T-helper 1 cell treated with Interleukin-12 subunit alpha and Interleukin-12 subunit beta and Interleukin-4 antibody, amounts not matched to agents 30 ng/mL and 1 ng/mL, for 36 hours (primary cell): ENCODE results near the gene TMPO. TPM values are rescaled to one million over a fixed set of nuclear protein-coding genes. Genes with fewer than 3 reads are reported as not detected.
"Not testable (repeated sequence)": the region's sequence is repeated elsewhere in the genome, so short reads cannot be mapped to it uniquely, and the experiment has no call there.

Experiments used
- intact Hi-C: fragments of 100-400 bp; cut with micrococcal nuclease; formaldehyde crosslinking; loops from one replicate; pipeline ENCODE4 v1.15.1; 2024
- total RNA-seq: library from RNA; stranded (reverse); gene quantifications from 2 replicates; pipeline ENCODE4 v1.2.3, GENCODE V29; 2022

The TMPO gene
- total RNA-seq, 1 donor from 2014 or later, result 269 TPM

DNA sequence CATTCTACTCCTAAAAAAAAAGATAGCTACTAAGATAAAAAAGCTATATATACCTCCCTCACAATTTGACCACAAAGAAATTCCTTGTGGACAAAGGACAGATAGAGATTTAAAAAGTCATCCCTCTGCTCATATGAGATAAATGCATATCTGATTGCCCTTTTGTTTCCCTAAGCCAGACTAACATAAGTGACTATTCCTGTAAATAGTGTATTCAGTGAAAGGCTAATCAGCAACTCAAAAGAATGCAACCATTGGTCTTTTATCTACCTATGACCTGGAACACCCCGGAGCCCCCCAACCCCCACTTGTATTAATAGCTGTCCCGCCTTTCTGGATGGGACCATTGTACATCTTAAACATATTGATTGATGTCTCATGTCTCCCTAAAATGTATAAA lies 6.3 kb upstream of the TMPO start:
- intact Hi-C loops, result no loop called here

DNA sequence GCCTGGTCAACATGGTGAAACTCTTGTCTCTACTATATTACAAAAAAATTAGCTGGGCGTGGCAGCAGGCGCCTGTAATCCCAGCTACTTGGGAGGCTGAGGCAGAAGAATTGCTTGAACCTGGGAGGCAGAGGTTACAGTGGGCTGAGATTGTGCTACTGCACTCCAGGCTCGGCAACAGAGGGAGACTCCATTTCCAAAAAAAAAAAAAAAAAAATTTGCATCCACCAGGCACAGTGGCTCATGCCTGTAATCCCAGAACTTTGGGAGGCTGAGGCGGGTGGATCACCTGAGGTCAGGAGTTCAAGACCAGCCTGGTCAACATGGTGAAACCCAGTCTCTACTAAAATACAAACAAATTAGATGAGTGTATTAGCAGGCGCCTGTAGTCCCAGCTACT lies 3.6 kb upstream of the TMPO start:
- intact Hi-C loops, result not testable (repeated sequence)

DNA sequence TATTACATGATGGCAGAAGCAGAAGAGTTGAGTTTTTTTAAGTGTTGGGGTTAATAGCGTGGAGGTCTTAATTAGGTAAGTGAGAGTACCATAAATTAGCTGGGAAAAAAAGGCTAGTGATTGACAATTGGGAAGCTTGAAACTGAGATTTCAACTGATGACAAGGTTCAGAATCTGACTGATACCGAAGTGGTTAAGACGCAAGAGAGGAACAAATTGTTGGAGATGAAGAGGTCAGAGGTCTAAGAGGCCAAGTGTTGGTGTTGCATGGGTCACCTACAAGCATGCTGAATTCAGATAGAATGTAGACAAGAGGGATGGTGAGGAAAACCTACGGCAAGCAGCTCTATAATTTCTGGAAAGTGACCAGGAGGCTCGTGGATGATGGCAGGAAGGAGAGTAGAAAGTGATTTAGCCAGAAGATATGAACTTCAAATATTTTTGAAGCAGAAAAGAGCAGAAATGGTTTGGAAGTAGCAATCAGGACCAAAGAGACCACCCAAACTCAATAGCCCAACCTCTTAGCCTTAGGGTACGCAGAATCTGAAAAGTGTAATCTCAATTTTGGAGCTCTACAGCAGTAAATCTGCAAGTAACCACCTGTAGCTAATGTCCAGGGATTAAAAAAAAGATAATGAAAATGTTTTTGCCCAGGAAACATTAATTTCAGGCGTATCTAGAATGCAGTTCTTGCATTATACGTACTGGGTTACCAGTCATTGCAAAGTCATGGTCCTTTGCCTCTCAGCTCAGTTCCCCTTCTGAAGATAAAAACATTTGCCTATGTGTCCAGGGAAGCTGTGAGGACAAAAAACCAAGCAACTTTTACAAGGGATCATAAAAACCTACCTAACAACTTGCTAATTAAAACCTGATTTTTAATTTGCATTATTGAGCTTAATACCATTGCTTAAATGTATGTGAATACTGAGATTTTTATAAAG lies 1.7 kb upstream of the TMPO start:
- intact Hi-C loops, result loop anchor here (2.0 kb wide), 1 partner anchor 1607 kb away; the partner anchor contains the start of gene NEDD1

DNA sequence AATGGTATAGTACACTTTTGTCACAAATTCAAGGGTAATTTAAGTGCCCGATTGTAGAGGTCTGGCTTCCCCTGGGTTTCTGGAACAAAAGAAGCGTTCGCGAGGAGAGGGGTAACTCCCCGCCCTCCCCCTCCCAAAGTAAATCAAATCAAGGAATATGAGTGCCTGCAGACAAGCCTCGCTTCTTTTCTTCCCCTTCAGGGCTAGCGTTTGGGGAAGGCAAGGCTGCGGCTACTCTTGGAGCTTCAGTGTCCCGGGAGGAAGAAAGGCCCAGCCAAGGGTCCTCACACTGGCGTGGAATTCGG lies 456 bp upstream of the TMPO start:
- intact Hi-C loops, result loop anchor here (1.0 to 5.0 kb wide), 7 partner anchors 12 to 1752 kb away; partner anchors contain the start of genes ACTR6, BLTP3B, DEPDC4 and NEDD1

DNA sequence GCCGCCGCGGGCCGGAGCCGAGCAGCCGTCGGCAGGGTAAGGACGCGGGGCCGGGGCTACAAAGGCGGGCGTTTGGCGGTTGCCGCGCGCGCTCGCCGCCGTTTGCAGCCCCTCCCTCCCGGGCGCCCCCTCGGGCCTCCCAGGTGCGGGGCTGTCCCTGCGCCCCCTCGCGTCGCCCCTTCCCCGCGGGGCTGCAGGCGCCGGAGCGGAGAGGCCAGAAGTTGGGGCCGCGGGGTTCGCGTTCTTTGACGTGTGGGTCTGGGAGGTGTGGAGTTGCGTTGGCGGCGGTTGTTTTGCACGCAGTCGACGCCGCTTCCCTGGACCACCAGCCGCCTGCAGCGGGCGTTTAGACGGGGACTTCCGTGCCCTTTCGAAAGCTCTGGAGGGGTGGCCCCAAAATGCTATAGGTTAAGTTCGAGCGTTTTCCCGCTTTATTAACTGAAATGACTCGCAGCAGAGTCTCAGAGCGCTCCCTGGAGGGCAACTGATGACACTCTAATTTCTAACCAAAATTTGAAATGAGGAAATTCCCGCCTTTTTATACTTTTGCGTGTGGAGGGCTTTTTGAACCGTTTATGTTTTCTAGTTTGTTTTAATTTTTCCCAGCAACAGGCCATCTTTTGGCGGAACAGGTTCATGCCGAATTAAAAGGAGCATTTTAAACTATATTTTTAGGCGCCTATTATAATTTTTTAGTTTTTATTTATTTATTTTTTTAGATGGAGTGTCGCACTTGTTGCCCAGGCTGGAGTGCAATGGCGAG lies 902 bp downstream of the TMPO start:
- intact Hi-C loops, result loop anchor here (1.0 to 5.0 kb wide), 9 partner anchors 16 to 1751 kb away; partner anchors contain the start of genes ACTR6, BLTP3B, DEPDC4 and IKBIP

DNA sequence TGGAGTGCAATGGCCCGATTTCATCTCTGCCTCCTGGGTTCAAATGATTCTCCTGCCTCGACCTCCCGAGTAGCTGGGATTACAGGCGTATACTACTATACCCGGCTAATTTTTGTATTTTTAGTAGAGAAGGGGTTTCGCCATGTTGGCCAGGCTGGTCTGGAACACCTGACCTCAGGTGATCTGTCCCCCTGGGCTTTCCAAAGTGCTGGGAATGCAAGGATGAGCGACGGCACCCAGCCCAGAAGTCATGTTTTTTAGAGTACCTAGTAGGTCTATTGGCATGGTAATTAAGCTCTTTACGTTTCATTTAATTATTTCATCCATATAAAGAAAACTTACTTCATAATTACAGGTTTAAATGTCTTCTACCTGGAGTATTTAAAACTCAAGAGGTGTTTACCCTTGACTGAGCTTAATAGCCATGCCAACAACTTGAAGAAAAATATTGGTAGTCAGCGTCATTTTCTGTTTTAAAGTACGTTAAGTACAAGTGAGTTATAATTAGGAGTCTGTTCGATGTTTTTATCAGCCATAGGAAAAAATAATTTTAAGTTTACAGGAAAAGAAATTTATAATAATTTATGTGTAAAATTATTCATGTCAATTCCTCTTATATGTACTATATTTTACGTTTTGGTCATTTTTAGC lies 4.0 kb downstream of the TMPO start:
- intact Hi-C loops, result loop anchor here (5.0 kb wide), 3 partner anchors 1623 to 1748 kb away; partner anchors contain the start of genes ACTR6, BLTP3B, DEPDC4 and SCYL2

DNA sequence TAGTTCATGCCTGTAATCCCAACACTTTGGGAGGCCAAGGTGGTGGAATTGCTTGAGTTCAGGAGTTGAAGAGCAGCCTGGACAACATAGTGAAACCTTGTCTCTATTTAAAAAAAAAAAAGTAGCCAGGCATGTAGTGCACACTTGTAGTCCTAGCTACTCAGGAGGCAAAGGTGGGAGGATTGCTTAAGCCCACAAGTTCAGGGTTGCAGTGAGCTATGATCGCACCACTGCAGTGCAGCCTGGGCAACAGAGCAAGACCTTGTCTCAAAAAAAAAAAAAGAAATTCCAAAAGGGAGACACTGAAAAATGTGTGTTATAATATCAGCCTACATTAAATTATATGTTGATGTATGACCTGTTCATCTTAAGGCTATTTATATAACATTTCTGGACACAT lies 14.7 kb downstream of the TMPO start:
- intact Hi-C loops, result loop anchor here (5.0 to 10.0 kb wide), 2 partner anchors 62 to 1955 kb away; partner anchors contain the start of gene SLC25A3

DNA sequence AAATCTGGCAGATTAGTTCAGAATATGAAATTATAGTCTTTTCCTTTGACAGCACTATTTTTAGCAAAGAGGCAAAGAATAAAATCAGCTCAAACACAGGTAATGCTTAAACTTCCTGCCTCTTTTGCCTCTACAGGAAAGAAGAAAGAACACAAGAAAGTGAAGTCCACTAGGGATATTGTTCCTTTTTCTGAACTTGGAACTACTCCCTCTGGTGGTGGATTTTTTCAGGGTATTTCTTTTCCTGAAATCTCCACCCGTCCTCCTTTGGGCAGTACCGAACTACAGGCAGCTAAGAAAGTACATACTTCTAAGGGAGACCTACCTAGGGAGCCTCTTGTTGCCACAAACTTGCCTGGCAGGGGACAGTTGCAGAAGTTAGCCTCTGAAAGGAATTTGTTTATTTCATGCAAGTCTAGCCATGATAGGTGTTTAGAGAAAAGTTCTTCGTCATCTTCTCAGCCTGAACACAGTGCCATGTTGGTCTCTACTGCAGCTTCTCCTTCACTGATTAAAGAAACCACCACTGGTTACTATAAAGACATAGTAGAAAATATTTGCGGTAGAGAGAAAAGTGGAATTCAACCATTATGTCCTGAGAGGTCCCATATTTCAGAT lies 17.4 kb downstream of the TMPO start:
- intact Hi-C loops, result loop anchor here (1.0 to 10.0 kb wide), 7 partner anchors 8 to 1958 kb away; partner anchors contain the start of gene SLC25A3

DNA sequence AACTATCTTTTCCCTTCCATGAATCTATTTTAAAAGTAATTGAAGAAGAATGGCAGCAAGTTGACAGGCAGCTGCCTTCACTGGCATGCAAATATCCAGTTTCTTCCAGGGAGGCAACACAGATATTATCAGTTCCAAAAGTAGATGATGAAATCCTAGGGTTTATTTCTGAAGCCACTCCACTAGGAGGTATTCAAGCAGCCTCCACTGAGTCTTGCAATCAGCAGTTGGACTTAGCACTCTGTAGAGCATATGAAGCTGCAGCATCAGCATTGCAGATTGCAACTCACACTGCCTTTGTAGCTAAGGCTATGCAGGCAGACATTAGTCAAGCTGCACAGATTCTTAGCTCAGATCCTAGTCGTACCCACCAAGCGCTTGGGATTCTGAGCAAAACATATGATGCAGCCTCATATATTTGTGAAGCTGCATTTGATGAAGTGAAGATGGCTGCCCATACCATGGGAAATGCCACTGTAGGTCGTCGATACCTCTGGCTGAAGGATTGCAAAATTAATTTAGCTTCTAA lies 18.4 kb downstream of the TMPO start:
- intact Hi-C loops, result loop anchor here (5.0 to 10.0 kb wide), 2 partner anchors 59 to 1959 kb away; partner anchors contain the start of gene SLC25A3

DNA sequence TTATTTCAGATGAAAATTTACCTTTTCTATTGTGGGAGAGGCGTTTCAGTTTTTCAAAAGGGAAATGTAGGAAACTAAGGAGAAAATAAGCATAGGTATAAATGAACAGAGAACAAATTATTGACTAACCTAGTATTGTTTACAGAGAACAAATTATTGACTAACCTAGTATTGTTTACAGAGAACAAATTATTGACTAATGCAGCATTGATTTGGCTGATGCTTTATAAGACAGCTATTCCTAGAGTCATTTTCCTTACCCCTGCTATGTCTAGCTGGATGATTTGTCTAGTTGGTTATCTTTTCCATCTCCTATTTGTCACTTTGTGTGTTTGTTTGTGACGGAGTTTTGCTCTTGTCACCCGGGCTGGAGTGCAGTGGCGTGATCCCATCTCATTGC lies 22.6 kb downstream of the TMPO start:
- intact Hi-C loops, result loop anchor here (10.0 kb wide), 1 partner anchor 1963 kb away; no protein-coding TSS in a partner anchor

DNA sequence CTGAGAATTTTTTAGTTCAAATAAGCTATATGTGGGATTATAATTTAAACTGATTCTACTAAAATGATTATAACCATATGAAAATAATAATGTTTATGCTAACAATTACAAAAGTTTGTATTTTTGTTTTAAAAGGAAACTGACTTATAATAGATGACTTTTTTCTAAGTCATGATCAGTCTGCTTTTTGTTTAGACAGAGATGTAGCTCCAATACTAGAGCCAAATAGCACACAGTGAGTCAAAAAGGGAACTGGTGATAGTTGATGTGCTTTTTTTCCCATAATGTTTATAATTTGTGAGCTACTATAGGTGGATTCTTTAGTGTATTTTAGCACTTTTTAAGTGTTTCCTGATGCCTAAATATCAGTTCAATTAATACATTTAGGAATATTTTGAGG lies 28.3 kb downstream of the TMPO start:
- intact Hi-C loops, result no loop called here

DNA sequence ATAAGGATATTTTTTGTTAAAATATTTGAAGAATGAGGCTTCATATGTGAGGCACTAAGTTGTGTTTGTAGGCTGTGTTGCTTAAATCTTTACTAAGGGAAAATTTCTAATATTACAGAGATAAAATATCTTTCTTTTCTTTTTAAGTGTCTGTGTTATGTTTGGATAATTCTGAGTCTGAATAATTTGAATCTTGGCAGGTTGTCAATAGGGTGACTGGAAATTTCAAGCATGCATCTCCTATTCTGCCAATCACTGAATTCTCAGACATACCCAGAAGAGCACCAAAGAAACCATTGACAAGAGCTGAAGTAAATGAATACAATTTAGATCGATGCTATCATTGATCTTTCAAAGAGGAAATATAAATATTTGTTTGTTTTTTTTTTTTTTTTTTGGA lies 29.4 kb downstream of the TMPO start:
- intact Hi-C loops, result no loop called here

DNA sequence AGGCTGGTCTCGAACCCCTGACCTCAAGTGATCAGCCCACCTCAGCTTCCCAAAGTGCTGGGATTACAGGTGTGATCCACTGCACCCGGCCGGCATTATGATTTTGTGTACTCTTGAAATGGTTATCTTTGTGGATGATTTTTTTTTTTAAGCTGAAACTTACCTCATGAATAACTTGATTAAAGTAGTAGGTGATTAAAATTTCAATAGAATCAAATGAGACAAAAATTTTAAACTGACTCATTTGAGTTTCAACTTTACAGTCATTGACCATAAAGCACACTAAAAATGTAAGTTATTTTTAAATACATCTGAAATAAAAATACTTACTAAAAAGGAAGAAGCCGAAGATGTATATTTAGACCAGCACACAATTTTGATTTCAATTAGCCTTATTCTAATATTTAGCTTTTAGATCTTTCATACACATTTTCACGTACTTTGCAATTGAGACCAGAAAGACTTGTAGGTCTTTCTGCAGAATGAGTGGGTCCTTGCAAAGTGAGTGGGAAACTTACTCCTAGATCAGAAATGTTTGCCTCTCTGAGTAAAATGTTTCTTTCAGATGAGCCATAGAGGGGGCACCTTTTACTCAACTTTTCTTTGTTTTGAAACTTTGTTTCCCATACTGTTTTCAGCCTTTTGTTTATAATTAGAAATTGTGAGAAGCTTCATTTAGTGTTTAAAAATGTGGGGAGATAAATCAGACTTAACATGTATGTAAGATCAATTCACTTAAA lies 34.2 kb downstream of the TMPO start:
- intact Hi-C loops, result loop anchor here (5.0 kb wide), 1 partner anchor 448 kb away; no protein-coding TSS in a partner anchor

DNA sequence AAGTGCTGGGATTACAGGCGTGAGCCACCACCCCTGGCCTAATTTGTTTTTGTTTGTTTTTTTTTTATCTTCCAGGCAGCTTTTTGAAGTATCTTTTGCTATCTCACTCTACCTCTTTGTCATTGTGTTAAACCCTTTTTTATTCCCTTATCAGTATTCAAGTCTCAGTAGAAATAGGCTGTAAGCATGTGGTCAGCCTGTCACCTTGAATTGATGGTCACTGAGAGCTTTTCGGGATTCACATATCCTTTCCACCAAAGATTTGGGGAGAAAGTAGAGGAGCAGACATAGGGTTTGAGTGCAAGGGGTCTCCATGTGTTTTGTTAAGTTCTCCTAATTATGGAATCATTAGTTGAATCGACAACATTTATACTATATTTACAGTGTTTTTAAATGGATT lies 36.4 kb downstream of the TMPO start:
- intact Hi-C loops, result loop anchor here (5.0 kb wide), 1 partner anchor 446 kb away; no protein-coding TSS in a partner anchor

DNA sequence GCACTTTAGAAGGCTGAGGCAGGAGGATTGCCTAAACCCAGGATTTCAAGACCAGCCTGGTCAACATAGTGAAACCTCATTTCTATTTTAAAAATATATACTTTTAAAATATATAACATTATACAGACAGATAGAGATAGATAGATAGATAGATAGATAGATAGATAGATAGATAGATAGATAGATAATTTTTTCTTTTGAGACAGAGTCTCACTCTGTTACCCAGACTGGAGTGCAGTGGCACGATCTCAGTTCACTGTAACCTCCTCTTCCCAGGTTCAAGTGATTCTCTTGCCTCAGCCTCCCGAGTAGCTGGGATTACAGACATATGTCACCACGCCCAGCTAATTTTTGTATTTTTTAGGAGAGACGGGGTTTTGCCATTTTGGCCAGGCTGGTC lies 42.7 kb downstream of the TMPO start:
- intact Hi-C loops, result not testable (repeated sequence)

DNA sequence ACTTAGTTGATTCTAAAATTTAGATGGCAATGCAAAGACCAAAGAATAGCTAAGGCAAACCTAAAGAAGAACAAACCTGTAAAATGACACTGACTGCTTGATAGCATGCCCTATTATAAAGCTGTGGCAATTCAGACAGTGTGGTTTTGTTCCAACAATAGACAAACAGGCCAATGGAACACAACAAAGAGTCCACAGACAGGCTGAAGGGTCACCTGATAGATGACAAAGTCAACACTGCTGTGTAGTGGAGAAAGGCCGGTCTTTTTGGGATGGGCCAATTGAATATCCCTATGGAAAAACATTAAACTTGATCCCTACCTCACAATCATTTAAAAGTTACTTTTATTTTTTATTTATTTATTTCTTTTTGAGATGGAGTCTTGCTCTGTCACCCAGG lies 44.3 kb downstream of the TMPO start:
- intact Hi-C loops, result loop anchor here (10.0 kb wide), 1 partner anchor 185 kb away; no protein-coding TSS in a partner anchor

DNA sequence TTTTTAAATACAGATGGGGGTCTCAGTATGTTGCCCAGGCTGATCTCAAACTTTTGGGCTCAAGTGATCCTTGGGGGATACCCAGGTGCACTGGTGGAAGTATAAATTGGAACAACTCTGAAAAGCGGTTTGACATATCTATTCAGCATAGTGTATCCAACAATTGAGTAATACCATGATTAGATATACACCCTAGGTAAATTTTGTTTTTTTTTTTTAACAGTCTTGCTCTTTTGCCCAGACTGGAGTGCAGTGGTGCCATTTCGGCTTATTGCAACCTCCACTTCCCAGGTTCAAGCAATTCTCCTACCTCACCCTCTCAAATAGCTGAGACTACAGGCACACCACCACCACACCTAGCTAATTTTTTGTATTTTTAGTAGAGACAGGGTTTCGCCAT lies 46.5 kb downstream of the TMPO start:
- intact Hi-C loops, result loop anchor here (10.0 kb wide), 1 partner anchor 183 kb away; no protein-coding TSS in a partner anchor

DNA sequence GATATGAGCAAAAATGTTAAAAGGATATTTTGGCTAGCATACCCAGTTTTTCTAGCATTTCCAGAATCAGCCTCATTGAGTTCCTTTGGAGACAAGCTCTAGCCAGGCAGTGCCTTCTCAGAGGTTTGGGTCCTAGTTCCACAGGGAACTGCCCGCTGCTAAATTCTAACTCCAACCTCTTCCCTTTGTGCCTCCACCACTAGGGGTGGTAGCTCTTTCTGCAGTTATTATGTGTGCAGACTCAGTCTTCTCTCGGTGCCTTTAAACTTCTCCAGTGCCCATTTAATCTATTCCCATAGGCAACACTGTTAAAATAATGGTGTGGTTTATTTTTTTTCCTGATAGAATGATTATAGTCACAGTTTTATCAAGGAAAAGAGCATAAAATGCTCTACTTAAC lies 56.6 kb downstream of the TMPO start:
- intact Hi-C loops, result no loop called here

DNA sequence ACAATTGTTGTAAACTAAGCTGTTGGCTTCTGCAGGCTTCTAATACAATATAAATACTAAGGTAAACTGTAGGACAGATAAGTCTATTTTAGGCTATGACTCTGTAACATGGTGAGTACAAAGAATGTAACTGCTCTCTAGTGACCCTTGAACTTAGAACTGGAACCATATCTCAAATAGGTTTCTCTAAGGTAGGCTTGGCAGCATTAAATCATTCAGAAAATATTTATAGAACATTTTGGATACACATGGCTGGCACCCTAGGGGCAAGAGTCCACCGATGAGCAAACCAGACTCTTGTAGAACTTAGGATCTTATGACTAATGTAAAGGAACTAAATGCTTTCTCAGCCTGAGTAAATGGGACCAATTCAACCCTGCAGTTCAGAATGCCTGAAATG lies 58.7 kb downstream of the TMPO start:
- intact Hi-C loops, result no loop called here

DNA sequence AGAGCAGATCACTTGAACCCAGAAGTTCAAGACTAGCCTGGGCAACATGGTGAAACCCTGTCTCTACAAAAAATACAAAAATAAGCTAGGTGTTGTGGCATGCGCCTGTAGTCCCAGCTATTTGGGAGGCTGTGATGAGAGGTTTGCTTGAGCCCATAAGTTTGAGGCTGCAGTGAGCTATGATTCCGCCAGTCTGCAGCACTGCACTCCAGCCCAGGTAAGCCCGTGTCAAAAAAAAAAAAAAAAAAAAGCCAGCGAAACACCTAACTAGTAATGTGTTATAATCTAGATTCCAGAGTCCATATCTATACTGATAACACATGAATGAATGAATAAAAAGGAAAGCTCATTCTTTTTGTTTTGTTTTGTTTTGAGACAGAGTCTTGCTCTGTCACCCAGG lies 59.6 kb downstream of the TMPO start:
- intact Hi-C loops, result no loop called here
